ENCODE results near the gene COL4A6. TPM values are rescaled to one million over a fixed set of nuclear protein-coding genes. Genes with fewer than 3 reads are reported as not detected.
"Not testable (repeated sequence)": the region's sequence is repeated elsewhere in the genome, so short reads cannot be mapped to it uniquely, and the experiment has no call there.

The COL4A6 gene
- total RNA-seq, result 1 to 10 TPM in 1 of 2 donors, under 1 TPM in 1; 0.73 to 1.0 TPM
- long read RNA-seq, result 0 reads

GRCh38 chrX:108438110-108438623, at the start of gene COL4A6:
Gene COL4A6 (minus strand): TSS chrX:108438422. CDS start chrX:108438196, 226 bp downstream.
- intact Hi-C loops (cut with DNase I, micrococcal nuclease), result no loop called here
- no peak for DNase-seq
- ATAC-seq, result no peak

GRCh38 chrX:108485960-108486359, 47.7 kb upstream of the COL4A6 start:
- intact Hi-C loops (cut with DNase I, micrococcal nuclease), result no loop called here
- ATAC-seq (no peak), DNase-seq (no peak)

- DNase-seq (no peak), ATAC-seq (no peak)
- intact Hi-C loops (cut with DNase I, micrococcal nuclease), result no loop called here
These were observed 46.0 kb upstream of the COL4A6 start for GRCh38 chrX:108484251-108484650.

GRCh38 chrX:108481528-108481927, 43.3 kb upstream of the COL4A6 start:
- DNase-seq; intact Hi-C loops (cut with DNase I, micrococcal nuclease); ATAC-seq: not testable (repeated sequence)

GRCh38 chrX:108473979-108474378, 35.8 kb upstream of the COL4A6 start:
- ATAC-seq, result no peak
- no peak for DNase-seq
- intact Hi-C loops (cut with DNase I, micrococcal nuclease), result no loop called here

- ATAC-seq, result no peak
- intact Hi-C loops (cut with DNase I, micrococcal nuclease), result no loop called here
These were observed 30.3 kb upstream of the COL4A6 start for GRCh38 chrX:108468486-108468885.

GRCh38 chrX:108464604-108465003, 26.4 kb upstream of the COL4A6 start:
- intact Hi-C loops (cut with DNase I, micrococcal nuclease), result no loop called here
- no peak for ATAC-seq
- no peak for DNase-seq

More at GRCh38 chrX:108468486-108468885, 30.3 kb upstream of the COL4A6 start:
- no peak for DNase-seq

GRCh38 chrX:108456971-108457477, 18.8 kb upstream of the COL4A6 start:
- ATAC-seq (no peak), DNase-seq (no peak)
- intact Hi-C loops (cut with DNase I, micrococcal nuclease), result no loop called here

- intact Hi-C loops (cut with DNase I, micrococcal nuclease), result no loop called here
- DNase-seq (no peak), ATAC-seq (no peak)
These were observed 15.6 kb upstream of the COL4A6 start for GRCh38 chrX:108453841-108454240.

GRCh38 chrX:108447303-108447702, 9.1 kb upstream of the COL4A6 start:
- ATAC-seq (no peak), DNase-seq (no peak)
- intact Hi-C loops (cut with DNase I, micrococcal nuclease), result no loop called here

GRCh38 chrX:108442901-108443464, 4.8 kb upstream of the COL4A6 start:
- intact Hi-C loops (cut with DNase I, micrococcal nuclease), result no loop called here
- no peak for ATAC-seq
- no peak for DNase-seq

GRCh38 chrX:108439961-108440696, 1.9 kb upstream of the COL4A6 start:
- peak; percentile 9 for ATAC-seq

GRCh38 chrX:108439426-108439942, 1.3 kb upstream of the COL4A6 start, which contains the start of gene COL4A5:
Gene COL4A5 (plus strand): TSS chrX:108439838. CDS start chrX:108440126, 288 bp downstream.
- peak; percentile 32 for ATAC-seq
- no peak for DNase-seq
- intact Hi-C loops (cut with DNase I, micrococcal nuclease), result no loop called here

More at GRCh38 chrX:108439961-108440696, 1.9 kb upstream of the COL4A6 start:
- DNase-seq, result no peak
- intact Hi-C loops (cut with DNase I, micrococcal nuclease), result no loop called here

- no peak for ATAC-seq
- intact Hi-C loops (cut with DNase I, micrococcal nuclease), result no loop called here
- DNase-seq, result no peak
These were observed 693 bp downstream of the COL4A6 start for GRCh38 chrX:108437349-108438109.

- ATAC-seq (no peak), DNase-seq (no peak)
- intact Hi-C loops (cut with DNase I, micrococcal nuclease), result no loop called here
These were observed 3.0 kb downstream of the COL4A6 start for GRCh38 chrX:108435261-108435660.

- intact Hi-C loops (cut with DNase I, micrococcal nuclease), result no loop called here
- ATAC-seq, result no peak
- DNase-seq, result no peak
These were observed 12.0 kb downstream of the COL4A6 start for GRCh38 chrX:108426262-108426661.

- intact Hi-C loops (cut with DNase I, micrococcal nuclease), result no loop called here
- ATAC-seq, result no peak
- DNase-seq, result no peak
These were observed 17.7 kb downstream of the COL4A6 start for GRCh38 chrX:108420481-108420880.

- DNase-seq, result no peak
- no peak for ATAC-seq
- intact Hi-C loops (cut with DNase I, micrococcal nuclease), result no loop called here
These were observed 18.8 kb downstream of the COL4A6 start for GRCh38 chrX:108419401-108419800.

- ATAC-seq (no peak), DNase-seq (no peak)
- intact Hi-C loops (cut with DNase I, micrococcal nuclease), result no loop called here
These were observed 21.0 kb downstream of the COL4A6 start for GRCh38 chrX:108417257-108417656.

Measured in left colon (tissue), 2 donors.